Fibroblast of villous mesenchyme (primary cell): ENCODE data around the gene TTK. TPM values are rescaled to one million over a fixed set of nuclear protein-coding genes. Genes with fewer than 3 reads are reported as not detected.
"Not testable (repeated sequence)": the region's sequence is repeated elsewhere in the genome, so short reads cannot be mapped to it uniquely, and the experiment has no call there.

ENCODE experiments used
- DNase-seq: peaks from one replicate; pipeline ENCODE4 v3.0.0-alpha.2; 2010; ENCODE audit warnings: low read depth
- H3K4me3 ChIP-seq: 2 replicates; pipeline ENCODE4 v1.5.1; 2011; ENCODE audit warnings: low read depth, mild to moderate bottlenecking, low read length
- total RNA-seq: library from RNA; depleted of rRNA; stranded (reverse); fragments of >200 nt; gene quantifications from 2 replicates; pipeline ENCODE4 v1.2.3, GENCODE V29; 2012
- TF ChIP-seq, protein P1 (sequence below): IDR thresholded peaks from 2 replicates; pipeline ENCODE4 v1.5.1; 2012; ENCODE audit warnings: low read depth, mild to moderate bottlenecking, low read length; ENCODE audit not compliant: insufficient read depth

TTK gene
- total RNA-seq, 1 donor = 27.6 TPM

DNA sequence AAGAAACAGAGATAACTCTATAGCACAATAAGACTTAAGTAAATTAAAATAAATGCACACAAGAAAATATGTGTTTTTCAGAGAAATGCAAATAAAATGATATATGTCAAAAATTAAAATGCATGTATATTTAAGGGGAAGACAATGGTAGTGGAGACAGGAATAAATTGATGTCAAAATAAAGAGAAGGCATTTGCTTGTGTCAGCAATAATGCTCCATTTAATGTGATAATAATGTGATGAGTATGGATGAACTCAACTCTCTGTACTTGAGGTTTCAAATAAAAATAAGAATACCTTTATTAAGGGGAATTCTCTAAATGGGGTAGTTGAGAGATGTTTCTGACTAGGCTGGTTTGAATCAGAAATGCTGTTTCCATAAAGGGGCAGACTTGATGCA lies 56.3 kb downstream of the TTK start:
- H3K4me3 ChIP-seq = no peak overlapping the region
- TF ChIP-seq, protein P1, sequence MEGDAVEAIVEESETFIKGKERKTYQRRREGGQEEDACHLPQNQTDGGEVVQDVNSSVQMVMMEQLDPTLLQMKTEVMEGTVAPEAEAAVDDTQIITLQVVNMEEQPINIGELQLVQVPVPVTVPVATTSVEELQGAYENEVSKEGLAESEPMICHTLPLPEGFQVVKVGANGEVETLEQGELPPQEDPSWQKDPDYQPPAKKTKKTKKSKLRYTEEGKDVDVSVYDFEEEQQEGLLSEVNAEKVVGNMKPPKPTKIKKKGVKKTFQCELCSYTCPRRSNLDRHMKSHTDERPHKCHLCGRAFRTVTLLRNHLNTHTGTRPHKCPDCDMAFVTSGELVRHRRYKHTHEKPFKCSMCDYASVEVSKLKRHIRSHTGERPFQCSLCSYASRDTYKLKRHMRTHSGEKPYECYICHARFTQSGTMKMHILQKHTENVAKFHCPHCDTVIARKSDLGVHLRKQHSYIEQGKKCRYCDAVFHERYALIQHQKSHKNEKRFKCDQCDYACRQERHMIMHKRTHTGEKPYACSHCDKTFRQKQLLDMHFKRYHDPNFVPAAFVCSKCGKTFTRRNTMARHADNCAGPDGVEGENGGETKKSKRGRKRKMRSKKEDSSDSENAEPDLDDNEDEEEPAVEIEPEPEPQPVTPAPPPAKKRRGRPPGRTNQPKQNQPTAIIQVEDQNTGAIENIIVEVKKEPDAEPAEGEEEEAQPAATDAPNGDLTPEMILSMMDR = no peak
- no peak for DNase-seq

DNA sequence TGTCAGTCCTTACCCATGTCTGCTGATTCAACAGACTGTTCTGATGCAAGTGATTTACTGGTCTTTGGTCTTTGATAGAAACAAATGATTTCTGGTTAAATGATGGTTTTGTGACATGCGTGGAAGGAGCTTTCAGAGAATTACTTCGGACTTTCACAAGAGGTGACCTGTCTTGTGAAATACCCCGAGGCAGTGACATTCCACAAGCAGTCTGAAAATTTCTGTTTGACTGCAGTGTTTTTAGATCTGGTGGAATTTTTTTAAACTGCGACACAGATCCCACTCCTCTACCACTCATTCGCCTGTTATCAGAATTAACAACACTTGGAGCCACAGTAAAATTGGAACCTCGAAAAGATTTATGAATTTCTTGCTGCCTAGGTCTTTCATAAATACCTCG lies 63.7 kb downstream of the TTK start:
- not testable (repeated sequence) for H3K4me3 ChIP-seq, DNase-seq

DNA sequence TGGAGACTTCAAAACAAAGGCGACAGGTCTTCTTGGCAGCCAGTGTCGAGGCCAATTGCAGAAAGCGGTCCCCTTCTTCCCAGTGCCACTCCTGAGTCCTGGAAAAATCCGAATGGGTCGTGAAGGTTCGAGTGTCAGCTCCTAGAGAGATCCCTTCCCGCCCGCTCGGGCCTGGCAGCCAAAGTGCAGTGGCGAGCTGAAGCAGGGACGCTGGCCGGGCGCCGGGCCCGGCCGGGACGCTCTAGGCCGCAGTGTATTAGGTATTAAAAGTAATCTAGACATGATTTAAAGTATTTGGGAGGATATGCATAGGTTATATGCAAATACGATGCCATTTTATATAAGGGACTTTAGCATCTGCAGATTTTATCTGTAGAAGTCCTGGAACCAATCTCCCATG lies 66.0 kb downstream of the TTK start:
- DNase-seq, H3K4me3 ChIP-seq: not testable (repeated sequence)

DNA sequence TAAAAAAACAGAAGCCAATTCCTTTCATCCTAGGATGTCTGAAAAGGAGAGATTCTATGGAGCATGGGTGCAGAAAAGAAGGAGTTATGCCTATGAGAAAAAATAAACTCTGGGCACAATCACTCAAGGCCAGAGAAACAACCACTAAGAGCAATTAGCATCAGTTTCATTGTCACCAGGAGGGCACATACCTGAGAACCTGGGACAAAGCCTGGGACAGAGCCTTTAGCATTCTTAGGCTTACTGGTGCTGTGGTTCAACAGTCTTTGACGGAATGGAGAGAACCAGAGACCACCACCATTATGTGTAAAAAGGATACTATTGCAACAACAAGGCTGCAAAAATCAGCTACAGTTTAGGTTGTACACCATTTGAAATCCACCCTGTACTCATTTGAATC lies 72.6 kb downstream of the TTK start:
- TF ChIP-seq, protein P1 = no peak
- H3K4me3 ChIP-seq = no peak overlapping the region
- no peak for DNase-seq

DNA sequence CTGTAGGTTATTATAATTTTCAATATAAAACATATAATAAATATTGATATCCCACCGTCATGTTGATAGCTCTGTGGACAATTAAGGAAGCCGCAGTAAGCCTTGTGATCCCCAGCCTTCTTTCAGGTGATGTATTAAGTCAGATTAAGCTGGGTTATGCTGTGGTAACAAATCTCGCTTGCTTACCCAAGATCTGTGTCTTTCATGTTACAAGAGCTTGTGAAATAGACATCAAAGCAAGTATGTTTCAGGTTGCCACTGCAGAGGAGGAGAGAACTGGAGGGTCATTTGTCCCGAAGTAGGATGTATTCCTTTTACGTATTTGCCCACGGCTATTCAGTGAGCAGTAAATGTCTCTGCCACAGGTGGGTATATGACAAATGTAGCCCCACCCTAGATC lies 84.2 kb downstream of the TTK start:
- no peak for DNase-seq
- TF ChIP-seq, protein P1 = no peak
- no peak overlapping the region for H3K4me3 ChIP-seq

DNA sequence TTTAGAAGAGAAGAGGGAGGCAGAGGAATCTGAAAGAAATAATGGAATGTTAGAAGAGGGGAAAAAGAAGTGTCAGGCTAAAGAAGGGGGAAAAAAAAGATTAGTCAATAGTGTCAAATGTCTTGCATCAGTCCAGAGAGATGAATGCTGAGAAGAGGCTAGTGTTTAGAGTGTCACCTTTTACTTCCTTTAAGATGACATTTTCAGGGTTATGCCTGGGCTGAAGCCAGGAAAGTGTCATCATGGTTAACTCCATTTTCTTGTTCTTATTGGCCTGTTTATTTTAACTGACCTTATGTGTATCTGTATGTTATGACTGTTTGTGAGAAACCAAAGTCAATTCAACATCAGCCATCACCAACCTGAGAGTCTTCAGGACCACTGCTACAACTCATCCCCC lies 87.1 kb downstream of the TTK start:
- DNase-seq = no peak
- TF ChIP-seq, protein P1 = no peak
- H3K4me3 ChIP-seq = no peak overlapping the region

Other genes with a start within 250 kb of the TTK start
- gene ELOVL4, start 57.1 kb upstream of the TTK start, total RNA-seq = 5.2 and 9.1 TPM in 2 replicates
- gene BCKDHB, start 102.0 kb downstream of the TTK start, total RNA-seq = 7.4 and 11.7 TPM in 2 replicates